Measurements from ENCODE around the gene HDAC4.

DNA sequence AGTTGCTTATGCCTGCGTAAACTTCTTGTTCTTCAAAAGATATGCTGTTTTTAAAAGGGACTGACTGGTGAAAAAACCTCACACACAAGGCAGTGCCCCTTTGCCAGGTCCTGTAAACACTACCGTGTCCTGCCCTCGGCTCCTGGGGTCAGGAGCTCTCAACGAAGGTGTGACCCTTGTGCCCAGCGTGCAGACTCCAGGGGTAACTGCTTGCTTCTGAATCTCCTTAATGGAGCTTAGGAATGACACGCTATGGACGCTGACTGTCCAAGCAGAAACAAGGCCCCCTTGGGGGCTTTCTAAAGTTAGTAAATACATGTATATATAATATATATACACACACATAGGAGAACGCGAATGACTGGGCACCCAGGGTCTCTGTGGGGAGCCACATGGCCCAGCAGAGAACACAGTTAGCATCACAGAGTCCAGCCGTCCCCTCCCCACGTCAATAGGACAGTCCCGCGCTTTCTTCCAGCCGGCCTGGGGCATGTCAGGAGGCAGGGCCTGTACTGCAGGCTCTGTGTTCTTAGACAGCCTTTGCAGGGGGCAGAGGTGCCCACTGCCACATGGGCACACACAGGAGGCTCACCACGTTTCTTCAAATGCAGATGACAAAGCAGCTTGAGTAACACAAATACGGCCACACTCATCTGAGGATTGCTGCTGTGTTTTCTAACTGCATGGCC, 96.1 kb downstream of the HDAC4 start:
- TF ChIP-seq GATA2 (IDR thresholded peaks at IDR 0.05; ENCODE audit: low read depth, low read length) (no peak), GATA3 (IDR thresholded peaks at IDR 0.05; ENCODE audit: low read depth, low read length) (no peak)

Data from SH-SY5Y (cell line).